ENCODE measurements around the gene C1R. TPM values are rescaled to one million over a fixed set of nuclear protein-coding genes. Genes with fewer than 3 reads are reported as not detected.

The C1R gene
- total RNA-seq, 1 experiment from 2014 or later: 1.1 TPM

DNA sequence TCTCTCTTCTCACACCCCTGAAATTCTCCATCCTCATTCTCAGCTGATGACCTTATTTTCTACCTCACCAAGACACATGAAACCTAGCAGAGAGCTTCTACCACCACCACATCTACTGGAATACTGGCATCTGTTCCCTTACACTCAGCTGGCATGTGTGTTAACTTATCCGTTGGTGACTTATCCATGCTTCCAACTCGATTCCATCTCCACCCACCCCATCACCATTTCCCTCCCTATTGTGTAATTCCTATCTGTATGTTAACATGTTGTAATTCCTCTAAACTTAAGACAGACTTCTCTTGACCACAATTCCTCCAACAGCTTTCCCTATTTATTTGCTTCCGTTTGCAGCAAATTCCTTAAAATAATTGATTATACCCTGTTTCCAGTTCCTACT is 16.3 kb downstream of the C1R start:
- H3K4me3 ChIP-seq (ENCODE audit: insufficient read depth, low read depth, low read length): no peak overlapping the region
- no peaks in the 10 kb centered on the region for H3K27me3 ChIP-seq (ENCODE audit: control insufficient read depth, insufficient read depth, low read length)
- DNase-seq: no peak
- no peaks in the 10 kb centered on the region for H3K36me3 ChIP-seq (replicated peaks; ENCODE audit: control insufficient read depth, insufficient read depth, low read length)

DNA sequence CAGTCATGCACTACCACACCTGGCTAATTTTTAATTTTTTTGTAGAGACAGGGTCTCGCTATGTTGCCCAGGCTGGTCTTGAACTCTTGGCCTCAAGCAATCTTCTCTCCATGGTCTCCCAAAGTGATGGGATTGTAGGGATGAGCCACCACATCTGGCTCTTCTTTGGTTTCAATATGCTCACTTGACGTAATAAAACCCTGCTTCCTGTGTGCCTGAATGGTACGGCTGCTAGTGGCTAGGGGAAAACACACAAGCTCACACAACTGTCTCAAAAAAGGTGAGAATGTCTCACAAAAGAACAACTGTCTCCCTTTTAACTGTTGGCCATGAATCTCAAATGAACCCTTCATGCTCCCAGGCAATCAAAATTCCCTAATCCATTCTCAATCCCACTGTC is 16.7 kb downstream of the C1R start:
- Histone ChIP-seq H3K27me3 (ENCODE audit: control insufficient read depth, insufficient read depth, low read length) (no peaks in the 10 kb centered on the region), H3K4me3 (ENCODE audit: insufficient read depth, low read depth, low read length) (no peak overlapping the region), H3K36me3 (replicated peaks; ENCODE audit: control insufficient read depth, insufficient read depth, low read length) (no peaks in the 10 kb centered on the region)
- DNase-seq: no peak

DNA sequence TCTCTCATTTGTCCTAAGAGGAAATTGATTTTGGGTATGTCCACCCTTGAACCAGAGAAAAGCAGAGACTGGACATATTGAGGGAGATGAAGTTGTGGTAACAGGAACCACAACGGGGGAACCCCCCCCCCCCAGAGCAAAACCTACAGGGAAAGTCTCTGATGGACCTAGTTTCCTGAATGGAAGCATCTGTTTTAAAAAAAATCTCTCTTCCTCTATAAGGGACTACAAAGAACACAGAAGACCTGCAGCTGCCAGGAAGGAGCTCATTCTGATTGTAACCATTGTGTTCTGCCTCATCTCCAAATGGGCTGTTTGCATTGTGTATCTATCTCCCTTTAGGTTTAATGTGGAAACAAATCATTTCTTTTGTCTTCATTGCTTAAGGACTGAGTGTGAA is 18.3 kb downstream of the C1R start:
- Histone ChIP-seq H3K27me3 (ENCODE audit: control insufficient read depth, insufficient read depth, low read length) (no peaks in the 10 kb centered on the region), H3K4me3 (ENCODE audit: insufficient read depth, low read depth, low read length) (no peak overlapping the region), H3K36me3 (replicated peaks; ENCODE audit: control insufficient read depth, insufficient read depth, low read length) (no peaks in the 10 kb centered on the region)
- DNase-seq: no peak

DNA sequence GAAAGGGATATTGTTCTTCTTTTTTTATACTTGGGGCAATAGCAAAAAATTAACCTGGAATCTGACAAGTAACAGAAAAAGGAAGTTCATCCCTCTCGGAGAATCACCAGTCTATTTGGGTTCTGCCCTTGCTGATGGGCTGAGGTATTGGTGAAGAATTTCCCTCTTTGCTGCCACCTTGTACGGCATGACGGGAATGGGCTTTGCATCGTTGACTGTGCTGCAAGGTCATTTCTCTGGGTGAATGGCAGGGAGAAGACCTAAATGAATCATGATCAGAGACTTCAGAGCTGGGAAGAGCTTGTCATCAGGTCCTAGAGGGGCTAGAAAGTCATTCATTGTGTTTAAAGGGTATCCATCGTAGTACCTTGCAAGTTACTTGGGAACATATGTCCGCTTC is 19.7 kb downstream of the C1R start:
- H3K4me3 ChIP-seq (ENCODE audit: insufficient read depth, low read depth, low read length): no peak overlapping the region
- DNase-seq: no peak
- no peaks in the 10 kb centered on the region for H3K36me3 ChIP-seq (replicated peaks; ENCODE audit: control insufficient read depth, insufficient read depth, low read length)
- no peaks in the 10 kb centered on the region for H3K27me3 ChIP-seq (ENCODE audit: control insufficient read depth, insufficient read depth, low read length)

DNA sequence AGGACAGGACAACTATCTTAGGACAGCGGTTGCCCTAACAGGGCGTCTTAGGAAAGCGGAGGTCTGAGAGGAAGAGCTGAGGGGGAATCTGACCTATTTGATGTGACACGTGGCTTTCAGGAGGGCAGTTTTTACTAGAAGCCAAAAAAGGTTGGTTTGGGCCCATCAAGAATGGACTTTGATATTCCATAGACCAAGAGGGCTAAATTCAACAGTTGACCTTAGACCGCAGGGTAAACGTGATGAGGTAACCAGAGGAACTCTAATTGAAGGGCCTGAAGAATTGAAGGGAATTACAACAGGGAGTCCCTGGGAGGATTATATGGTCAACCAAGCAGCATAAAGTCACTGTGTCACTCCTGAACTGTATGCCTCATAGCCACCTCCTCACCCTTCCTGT is 20.2 kb downstream of the C1R start:
- DNase-seq: no peak
- Histone ChIP-seq H3K36me3 (replicated peaks; ENCODE audit: control insufficient read depth, insufficient read depth, low read length) (no peaks in the 10 kb centered on the region), H3K4me3 (ENCODE audit: insufficient read depth, low read depth, low read length) (no peak overlapping the region), H3K27me3 (ENCODE audit: control insufficient read depth, insufficient read depth, low read length) (no peaks in the 10 kb centered on the region)

DNA sequence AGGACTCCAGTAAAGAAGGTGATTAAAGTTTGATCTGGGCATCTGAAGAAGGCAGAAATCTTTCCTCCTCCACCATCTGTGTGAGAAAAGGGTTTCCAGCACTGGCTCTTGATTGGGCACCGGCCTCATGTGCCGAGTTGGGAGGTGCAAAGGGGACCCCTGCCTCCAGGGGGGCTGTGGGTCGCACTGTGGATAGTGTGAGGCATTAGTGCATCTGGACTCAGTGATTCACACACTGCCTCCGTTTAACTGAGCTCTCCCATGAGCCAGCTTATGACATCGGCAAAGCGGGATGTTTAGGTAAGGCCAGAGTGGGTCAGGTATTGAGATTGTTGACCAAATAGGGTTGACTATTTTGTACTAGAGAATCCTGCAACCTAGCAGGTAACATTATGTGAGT is 22.9 kb downstream of the C1R start:
- DNase-seq: no peak
- no peak overlapping the region for H3K4me3 ChIP-seq (ENCODE audit: insufficient read depth, low read depth, low read length)
- H3K36me3 ChIP-seq (replicated peaks; ENCODE audit: control insufficient read depth, insufficient read depth, low read length): no peaks in the 10 kb centered on the region
- H3K27me3 ChIP-seq (ENCODE audit: control insufficient read depth, insufficient read depth, low read length): no peaks in the 10 kb centered on the region

DNA sequence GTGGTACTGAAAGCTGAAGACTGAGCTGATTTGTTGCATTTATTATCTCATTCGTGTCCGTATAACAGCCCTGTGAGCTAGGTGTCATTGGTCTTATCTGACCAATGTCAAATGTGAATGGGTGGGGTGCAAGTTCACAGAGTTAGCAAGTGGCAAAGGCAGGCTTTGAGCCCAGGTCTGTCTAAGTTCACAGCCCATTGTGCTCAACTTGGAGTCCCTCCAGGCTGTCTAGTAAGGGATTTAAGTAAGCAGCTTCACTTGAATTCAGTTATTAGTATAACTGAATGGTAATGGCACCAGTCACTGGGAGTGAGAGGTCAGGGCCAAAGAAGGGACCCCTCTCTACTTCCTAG is 23.3 kb downstream of the C1R start:
- no peak overlapping the region for H3K4me3 ChIP-seq (ENCODE audit: insufficient read depth, low read depth, low read length)
- no peaks in the 10 kb centered on the region for H3K36me3 ChIP-seq (replicated peaks; ENCODE audit: control insufficient read depth, insufficient read depth, low read length)
- H3K27me3 ChIP-seq (ENCODE audit: control insufficient read depth, insufficient read depth, low read length): no peaks in the 10 kb centered on the region
- no peak for DNase-seq

DNA sequence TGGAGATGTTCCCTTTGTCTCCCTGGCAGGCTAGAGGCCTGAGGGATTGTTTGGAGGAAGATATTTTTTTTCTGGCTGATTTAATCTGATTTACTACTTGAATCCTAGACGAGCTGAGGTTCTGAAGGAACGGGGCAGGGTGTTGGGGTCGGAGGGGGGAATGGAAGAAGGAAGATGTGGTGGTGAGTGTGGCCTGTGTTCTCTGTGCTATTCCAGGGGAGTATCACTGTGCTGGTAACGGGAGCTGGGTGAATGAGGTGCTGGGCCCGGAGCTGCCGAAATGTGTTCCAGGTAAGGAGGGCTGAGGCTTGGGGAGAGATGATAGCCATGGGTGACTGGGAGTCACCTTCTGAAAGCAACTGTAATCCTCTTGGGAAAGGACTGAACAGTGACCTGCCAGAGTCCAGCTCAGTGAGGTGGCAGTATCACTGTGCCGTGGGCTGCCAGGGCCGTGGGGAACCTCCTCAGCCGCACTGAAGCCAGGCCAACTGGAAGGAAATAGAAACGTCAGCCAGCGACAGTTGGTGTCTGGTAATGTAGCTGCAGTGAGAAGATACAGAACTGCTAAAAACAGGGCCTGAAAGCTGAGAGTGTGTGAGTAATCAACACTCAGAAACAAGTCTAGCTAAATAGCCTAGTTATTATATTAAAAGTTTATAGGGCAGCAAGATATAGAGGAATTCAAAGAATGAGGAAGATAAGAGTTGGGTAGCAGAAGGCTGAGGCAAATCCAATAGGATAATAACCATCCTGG is 23.8 kb downstream of the C1R start:
- no peaks in the 10 kb centered on the region for H3K36me3 ChIP-seq (replicated peaks; ENCODE audit: control insufficient read depth, insufficient read depth, low read length)
- no peak for DNase-seq
- no peak overlapping the region for H3K4me3 ChIP-seq (ENCODE audit: insufficient read depth, low read depth, low read length)
- no peaks in the 10 kb centered on the region for H3K27me3 ChIP-seq (ENCODE audit: control insufficient read depth, insufficient read depth, low read length)

DNA sequence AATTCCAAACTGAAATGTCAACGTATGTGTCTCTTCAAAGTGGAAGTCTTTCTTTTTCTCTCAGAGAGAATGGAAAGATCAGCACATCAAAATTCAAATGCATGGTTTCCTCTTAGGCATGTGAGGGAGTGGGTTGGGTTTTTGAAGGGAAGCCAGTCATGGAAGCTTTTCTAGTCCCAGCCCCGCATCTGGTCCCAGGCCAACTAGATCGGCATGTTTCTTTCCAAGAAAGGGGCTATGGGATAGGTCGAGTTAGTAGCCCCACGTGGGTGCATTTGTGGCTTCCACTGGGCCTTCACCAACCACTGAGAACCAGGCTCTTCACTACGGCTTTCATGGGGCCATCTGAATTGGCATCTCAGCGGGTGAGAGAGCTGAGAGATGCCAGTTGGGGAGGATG is 25.1 kb downstream of the C1R start:
- no peak overlapping the region for H3K4me3 ChIP-seq (ENCODE audit: insufficient read depth, low read depth, low read length)
- H3K36me3 ChIP-seq (replicated peaks; ENCODE audit: control insufficient read depth, insufficient read depth, low read length): no peaks in the 10 kb centered on the region
- no peaks in the 10 kb centered on the region for H3K27me3 ChIP-seq (ENCODE audit: control insufficient read depth, insufficient read depth, low read length)
- DNase-seq: no peak

DNA sequence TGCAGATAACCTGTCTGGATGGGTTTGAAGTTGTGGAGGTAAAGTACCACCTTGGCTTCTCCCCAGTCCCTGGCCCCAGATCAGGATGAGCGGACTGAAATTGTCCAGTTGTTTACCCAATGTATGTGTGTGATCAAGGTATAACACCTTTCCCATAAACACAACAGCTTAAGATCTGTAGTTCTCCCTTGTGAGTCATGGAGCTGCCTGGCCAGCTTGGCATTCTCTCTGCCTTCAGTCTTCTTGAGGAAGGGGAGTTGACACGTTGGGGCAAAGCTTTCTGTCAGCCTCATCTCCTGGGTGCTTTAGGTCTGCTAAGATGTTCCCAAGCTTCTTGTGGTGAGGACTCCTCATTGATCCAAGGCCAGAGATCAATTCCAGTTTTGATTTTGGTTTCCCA is 25.6 kb downstream of the C1R start:
- no peak for DNase-seq
- Histone ChIP-seq H3K4me3 (ENCODE audit: insufficient read depth, low read depth, low read length) (no peak overlapping the region), H3K27me3 (ENCODE audit: control insufficient read depth, insufficient read depth, low read length) (no peaks in the 10 kb centered on the region), H3K36me3 (replicated peaks; ENCODE audit: control insufficient read depth, insufficient read depth, low read length) (no peaks in the 10 kb centered on the region)

DNA sequence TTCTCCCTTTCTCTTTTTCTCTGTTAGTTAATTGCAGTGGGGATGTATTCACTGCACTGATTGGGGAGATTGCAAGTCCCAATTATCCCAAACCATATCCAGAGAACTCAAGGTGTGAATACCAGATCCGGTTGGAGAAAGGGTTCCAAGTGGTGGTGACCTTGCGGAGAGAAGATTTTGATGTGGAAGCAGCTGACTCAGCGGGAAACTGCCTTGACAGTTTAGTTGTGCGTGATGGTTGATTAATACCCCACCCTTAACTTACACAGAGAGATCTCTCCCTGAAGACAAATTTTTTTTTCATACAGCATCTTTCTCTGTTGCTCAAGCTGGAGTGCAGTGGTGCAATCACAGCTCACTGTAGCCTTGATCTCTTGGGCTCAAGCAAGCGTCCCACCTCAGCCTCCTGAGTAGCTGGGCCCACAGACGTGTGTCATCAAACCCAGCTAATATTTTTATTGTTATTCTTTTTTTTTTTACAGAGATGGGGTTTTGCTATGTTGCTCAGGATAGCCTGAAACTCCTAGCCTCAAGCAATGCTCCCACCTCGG is 27.1 kb downstream of the C1R start:
- Histone ChIP-seq H3K4me3 (ENCODE audit: insufficient read depth, low read depth, low read length) (no peak overlapping the region), H3K36me3 (replicated peaks; ENCODE audit: control insufficient read depth, insufficient read depth, low read length) (no peaks in the 10 kb centered on the region), H3K27me3 (ENCODE audit: control insufficient read depth, insufficient read depth, low read length) (no peaks in the 10 kb centered on the region)
- DNase-seq: no peak

DNA sequence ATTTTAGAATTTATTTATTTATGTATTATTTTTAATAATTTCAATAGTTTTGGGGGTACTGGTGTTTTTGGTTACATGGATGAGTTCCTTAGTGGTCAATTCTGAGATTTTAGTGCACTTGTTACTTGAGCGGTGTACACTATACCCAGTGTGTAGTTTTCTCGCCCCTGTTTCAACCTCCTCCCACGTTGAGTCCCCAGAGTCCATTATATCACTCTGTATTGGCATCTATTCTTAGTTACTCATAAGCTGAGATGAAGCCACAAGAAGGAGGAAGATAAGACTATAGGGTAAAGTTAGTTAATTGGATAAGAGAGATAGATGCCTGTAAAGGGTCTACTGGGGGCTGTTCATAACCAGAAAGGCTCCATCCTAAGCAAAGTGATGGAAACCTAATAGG is 27.7 kb downstream of the C1R start:
- no peaks in the 10 kb centered on the region for H3K27me3 ChIP-seq (ENCODE audit: control insufficient read depth, insufficient read depth, low read length)
- H3K4me3 ChIP-seq (ENCODE audit: insufficient read depth, low read depth, low read length): no peak overlapping the region
- DNase-seq: no peak
- no peaks in the 10 kb centered on the region for H3K36me3 ChIP-seq (replicated peaks; ENCODE audit: control insufficient read depth, insufficient read depth, low read length)

DNA sequence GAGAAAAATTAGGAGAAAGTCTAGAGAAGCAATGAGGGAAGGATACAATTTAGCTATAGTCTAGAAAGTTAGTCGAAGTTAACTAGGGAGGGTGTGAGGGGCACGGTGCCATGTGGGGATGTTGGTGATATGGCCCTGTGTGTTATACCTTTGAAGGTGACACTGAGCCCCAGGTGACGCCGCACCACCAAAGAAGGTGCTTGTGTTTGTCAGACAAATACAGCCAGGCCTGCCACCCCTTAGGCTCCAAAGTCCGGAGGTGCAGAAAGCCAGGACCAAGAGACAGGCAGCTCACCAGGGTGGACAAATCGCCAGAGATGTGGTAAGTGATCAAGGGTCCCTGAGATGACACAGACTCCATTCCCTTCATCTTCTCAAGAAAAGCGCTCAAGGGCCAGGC is 30.6 kb downstream of the C1R start:
- H3K27me3 ChIP-seq (ENCODE audit: control insufficient read depth, insufficient read depth, low read length): no peaks in the 10 kb centered on the region
- DNase-seq: no peak
- H3K4me3 ChIP-seq (ENCODE audit: insufficient read depth, low read depth, low read length): no peak overlapping the region
- H3K36me3 ChIP-seq (replicated peaks; ENCODE audit: control insufficient read depth, insufficient read depth, low read length): no peaks in the 10 kb centered on the region

DNA sequence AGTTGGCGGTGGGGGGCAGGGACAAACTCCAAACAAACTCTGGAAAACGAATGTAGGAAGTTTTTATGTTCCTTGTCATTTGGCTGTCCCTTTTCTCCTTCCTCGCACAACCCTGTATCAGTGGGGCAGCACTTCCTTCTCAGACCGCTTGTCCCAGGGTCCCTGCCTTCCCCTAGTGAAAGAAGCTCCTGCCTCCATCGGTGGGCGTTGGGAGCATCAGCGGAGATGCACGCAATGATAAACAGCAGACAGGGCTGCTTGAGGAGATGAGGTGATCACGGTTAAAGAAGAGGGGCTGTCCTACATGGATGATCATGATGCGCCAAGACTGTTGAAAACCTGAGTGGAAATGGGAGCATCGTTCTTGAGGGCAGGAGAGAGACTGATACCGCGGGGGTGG is 31.1 kb downstream of the C1R start:
- peak; percentile 46 for DNase-seq
- Histone ChIP-seq H3K36me3 (replicated peaks; ENCODE audit: control insufficient read depth, insufficient read depth, low read length) (no peaks in the 10 kb centered on the region), H3K4me3 (ENCODE audit: insufficient read depth, low read depth, low read length) (no peak overlapping the region), H3K27me3 (ENCODE audit: control insufficient read depth, insufficient read depth, low read length) (no peaks in the 10 kb centered on the region)

DNA sequence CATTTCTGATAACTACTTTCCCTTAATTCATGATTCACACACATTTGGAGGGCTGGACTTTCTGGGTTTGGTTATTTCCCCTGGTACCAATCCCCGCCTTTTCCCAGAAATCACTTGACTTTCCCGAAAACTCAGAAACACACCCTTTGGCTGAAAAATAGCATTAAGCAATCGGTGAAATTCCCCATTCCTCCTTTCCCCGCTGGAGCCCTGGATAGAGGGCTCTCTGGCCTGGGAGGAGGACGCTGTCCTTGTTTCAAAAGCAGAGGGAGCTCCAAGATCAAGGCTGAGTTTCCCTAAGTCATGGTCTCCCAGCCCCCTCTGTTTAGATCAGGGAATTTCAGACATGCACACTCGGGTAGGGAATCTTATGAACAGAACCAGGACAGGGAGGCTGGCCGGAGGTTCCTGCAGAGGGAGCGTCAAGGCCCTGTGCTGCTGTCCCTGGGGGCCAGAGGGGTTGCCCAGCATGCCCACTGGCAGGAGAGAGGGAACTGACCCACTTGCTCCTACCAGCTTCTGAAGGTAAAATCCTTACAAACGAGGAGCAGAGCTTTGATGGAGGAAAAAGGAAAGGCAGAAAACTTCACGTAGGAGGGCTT is 31.8 kb downstream of the C1R start, which contains the start of gene C1S:
Gene C1S, plus strand, starts transcription at position 366 of the 602 bp plus-strand sequence. CDS start 1,195 bp downstream, outside the sequence.
- peak; percentile 87 for DNase-seq
- H3K4me3 ChIP-seq (ENCODE audit: insufficient read depth, low read depth, low read length): no peak within 1 kb of the TSS
- no peaks in the 10 kb centered on the region for H3K27me3 ChIP-seq (ENCODE audit: control insufficient read depth, insufficient read depth, low read length)
- no peaks in the 10 kb centered on the region for H3K36me3 ChIP-seq (replicated peaks; ENCODE audit: control insufficient read depth, insufficient read depth, low read length)

All from H7 (cell line).